ENCODE measurements around the gene TMEM119. TPM values are rescaled to one million over a fixed set of nuclear protein-coding genes. Genes with fewer than 3 reads are reported as not detected.
A peak's percentile ranks its signal among the peaks of the same experiment; 100 is the strongest.

TMEM119 gene
- total and polyA plus RNA-seq, 10 of the 15 experiments (the other 5 are each of a cell fraction or from before 2014, with no cell fraction given), result 0.11 to 0.44 (median 0.19) TPM; not detected in 5

DNA sequence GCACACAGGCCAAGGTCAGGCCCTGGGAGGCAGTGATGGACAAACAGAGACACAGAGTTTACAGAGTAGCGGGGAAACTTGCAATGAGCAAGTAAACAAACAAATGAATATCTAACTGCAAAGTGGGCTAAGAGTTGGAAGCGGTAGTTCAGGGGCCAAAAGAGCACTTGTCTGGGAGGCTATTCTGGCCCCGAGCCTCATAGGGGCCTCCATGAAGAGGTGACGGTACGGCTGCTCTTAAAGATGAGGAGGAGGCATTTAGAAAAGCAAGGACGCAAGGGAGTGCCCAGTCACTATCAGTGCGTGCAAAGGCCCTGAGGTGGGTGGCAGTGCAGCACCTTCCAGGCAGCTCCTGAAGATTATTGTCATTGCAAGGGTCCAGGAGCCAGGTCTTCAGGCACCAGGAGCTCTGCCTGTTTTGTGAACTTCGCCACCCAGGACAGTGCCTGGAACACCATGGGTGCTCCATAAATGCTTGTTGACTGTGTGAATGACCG lies 4.4 kb upstream of the TMEM119 start:
- WGBS (ENCODE audit: insufficient coverage, insufficient replicate concordance, low lambda C conversion rate, missing lambda C conversion rate), result 87% methylated on average over 9 of the region's 9 CpGs
- H3K4me2 ChIP-seq (ENCODE audit: control insufficient read depth, insufficient read depth), result no peak overlapping the region
- no TSS peak for BruUV-seq (replicated peaks)
- no peak overlapping the region for H2AFZ ChIP-seq (ENCODE audit: control insufficient read depth, low read depth, low read length)
- ChIA-PET SMC1A (ENCODE audit: uncharacterized antibody, unreplicated experiment) (no interaction called here), POLR2A (interaction anchor here (0.7 kb wide), 1 partner anchor 53 kb away, joined by 4 read pairs; no protein-coding TSS in a partner anchor), CTCF (no interaction called here), RAD21 (ENCODE audit: unreplicated experiment) (no interaction called here)
- H3K36me3 ChIP-seq (ENCODE audit: control insufficient read depth in 2 of 2, insufficient read depth in 2 of 2, low read length in 1 of 2), result no peaks in the 10 kb centered on the region
- no peak for DNase-seq (ENCODE audit: low read depth, low spot score)
- intact Hi-C loops (cut with micrococcal nuclease; ENCODE audit: unreplicated experiment), result loop anchor here (5.0 kb wide), 1 partner anchor 685 kb away; no protein-coding TSS in a partner anchor
- H3K9me3 ChIP-seq (replicated peaks; ENCODE audit: control insufficient read depth, insufficient read depth, low read length), result no peaks in the 10 kb centered on the region
- no peaks in the 10 kb centered on the region for H3K27me3 ChIP-seq (replicated peaks in 1 of 2; ENCODE audit: control insufficient read depth in 2 of 2, insufficient read depth in 2 of 2, low read length in 1 of 2)
- H3K79me2 ChIP-seq (ENCODE audit: control insufficient read depth, insufficient read depth, low read length), result no peaks in the 10 kb centered on the region
- no peak overlapping the region for H3K9ac ChIP-seq (ENCODE audit: control insufficient read depth, insufficient read depth, low read length)
- FAIRE-seq, result no peak
- H4K20me1 ChIP-seq (ENCODE audit: control insufficient read depth, insufficient read depth), result no peaks in the 10 kb centered on the region
- in situ Hi-C loops (cut with MboI), result no loop called here
- no peak for ATAC-seq
- H3K4me3 ChIP-seq, result no peak overlapping the region
- H3K4me1 ChIP-seq (ENCODE audit: control insufficient read depth, insufficient read depth, low read length), result no peaks in the 10 kb centered on the region
- no peak for TF ChIP-seq PAX8 (IDR thresholded peaks at IDR 0.05)
- no peak for TF ChIP-seq SMC3 (IDR thresholded peaks at IDR 0.05; ENCODE audit: borderline replicate concordance, low read length)
- TF ChIP-seq SREBF1 (IDR thresholded peaks at IDR 0.05; ENCODE audit: low read length), result no peak
- no peak overlapping the region for H3K27ac ChIP-seq (ENCODE audit: control insufficient read depth, insufficient read depth)

GRCh38 chr12:108600702-108601007 lies 2.8 kb upstream of the TMEM119 start:
- Histone ChIP-seq H3K9me3 (replicated peaks; ENCODE audit: control insufficient read depth, insufficient read depth, low read length) (no peaks in the 10 kb centered on the region), H3K27me3 (replicated peaks in 1 of 2; ENCODE audit: control insufficient read depth in 2 of 2, insufficient read depth in 2 of 2, low read length in 1 of 2) (no peaks in the 10 kb centered on the region), H3K4me3 (no peak overlapping the region), H4K20me1 (ENCODE audit: control insufficient read depth, insufficient read depth) (no peaks in the 10 kb centered on the region), H3K9ac (ENCODE audit: control insufficient read depth, insufficient read depth, low read length) (no peak overlapping the region), H3K4me1 (ENCODE audit: control insufficient read depth, insufficient read depth, low read length) (no peaks in the 10 kb centered on the region), H2AFZ (ENCODE audit: control insufficient read depth, low read depth, low read length) (no peak overlapping the region), H3K4me2 (ENCODE audit: control insufficient read depth, insufficient read depth) (no peak overlapping the region), H3K36me3 (ENCODE audit: control insufficient read depth in 2 of 2, insufficient read depth in 2 of 2, low read length in 1 of 2) (no peaks in the 10 kb centered on the region), H3K79me2 (ENCODE audit: control insufficient read depth, insufficient read depth, low read length) (no peaks in the 10 kb centered on the region), H3K27ac (ENCODE audit: control insufficient read depth, insufficient read depth) (no peak overlapping the region)
- DNase-seq (ENCODE audit: low read depth, low spot score), result no peak
- intact Hi-C loops (cut with micrococcal nuclease; ENCODE audit: unreplicated experiment) (loop anchor here (5.0 kb wide), 1 partner anchor 683 kb away; no protein-coding TSS in a partner anchor), in situ Hi-C loops (cut with MboI) (no loop called here)
- RAD21 ChIA-PET (ENCODE audit: unreplicated experiment), result interaction anchor here (1.5 kb wide), 1 partner anchor 17 kb away, joined by 5 read pairs; no protein-coding TSS in a partner anchor
- BruUV-seq (replicated peaks), result no TSS peak
- ATAC-seq, result no peak
- 61% methylated on average over 4 of the region's 4 CpGs for WGBS (ENCODE audit: insufficient coverage, insufficient replicate concordance, low lambda C conversion rate, missing lambda C conversion rate)
- no peak for TF ChIP-seq MXI1 (IDR thresholded peaks at IDR 0.05; ENCODE audit: low read depth, low read length)
- TF ChIP-seq SRF (IDR thresholded peaks at IDR 0.05; ENCODE audit: low read depth in 2 of 2, low read length in 2 of 2), result 0 out of 4 replicates have a peak, but pooled peaks of 1 of the 2 experiments have one; percentile 15
- FAIRE-seq, result no peak
- SMC1A ChIA-PET (ENCODE audit: uncharacterized antibody, unreplicated experiment), result interaction anchor here (0.7 to 1.1 kb wide), 3 partner anchors 17 to 63 kb away, joined by 4 read pairs; no protein-coding TSS in a partner anchor
- CTCF ChIA-PET, result interaction anchor here (0.5 to 1.4 kb wide), 3 partner anchors 14 to 18 kb away, joined by 3 read pairs; no protein-coding TSS in a partner anchor
- POLR2A ChIA-PET, result no interaction called here

Measured in GM12878 (cell line).